Left ventricle myocardium inferior (tissue), 1 donor: ENCODE measurements around the gene APCDD1. TPM values are rescaled to one million over a fixed set of nuclear protein-coding genes. Genes with fewer than 3 reads are reported as not detected.

Experiments used
- DNase-seq: peaks from one replicate; pipeline ENCODE4 v3.0.0-alpha.2; 2020
- H3K27ac ChIP-seq: fragments of 200-600 bp; replicated peaks from 2 replicates; pipeline ENCODE4 v1.8.0; 2021
- H3K27me3 ChIP-seq: fragments of 200-600 bp; 2 replicates; pipeline ENCODE4 v1.8.0; 2021; ENCODE audit warnings: low read depth
- H3K36me3 ChIP-seq: fragments of 200-600 bp; 2 replicates; pipeline ENCODE4 v1.8.0; 2021
- H3K4me1 ChIP-seq: fragments of 200-600 bp; 2 replicates; pipeline ENCODE4 v1.8.0; 2021
- H3K4me3 ChIP-seq: fragments of 200-600 bp; 2 replicates; pipeline ENCODE4 v1.8.0; 2021; ENCODE audit warnings: mild to moderate bottlenecking, moderate library complexity
- H3K9me3 ChIP-seq: fragments of 200-600 bp; replicated peaks from 2 replicates; pipeline ENCODE4 v1.8.0; 2021
- CTCF ChIP-seq: fragments of 200-600 bp; IDR thresholded peaks from 2 replicates; pipeline ENCODE4 v1.8.0; 2021; ENCODE audit warnings: antibody characterized with exemption, mild to moderate bottlenecking, borderline replicate concordance
- intact Hi-C: fragments of 100-400 bp; cut with micrococcal nuclease; formaldehyde crosslinking; loops from one replicate; pipeline ENCODE4 v1.11.0; 2022
- long read RNA-seq: library from polyadenylated mRNA; unstranded; transcript quantifications from one replicate; pipeline ENCODE4 v2.0.0, GENCODE V29; 2021
- total RNA-seq: library from RNA; stranded (reverse); fragmentation: NEBNext Ultra II Directional; extraction: Animal tissue kit (Norgen Biotek cat#: 25700); gene quantifications from one replicate; pipeline ENCODE4 v1.2.1, GENCODE V29; 2021
- donor health status: DM: no; HTN: yes; CAD: no; lungs with severe emphysema.

APCDD1 gene
- total RNA-seq, result 38.0 TPM
- long read RNA-seq, transcript APCDD1-201 (5 exons, 3,809 nt), result major isoform, 68 of 90 reads
- long read RNA-seq, partial matches to known transcripts, result 15 of 90 reads
- long read RNA-seq, other reads (novel, unspliced or antisense), result 6 of 90 reads

- Histone ChIP-seq H3K9me3 (no peaks in the 10 kb centered on the region), H3K27me3 (peaks cover 10% of the 10 kb centered on the region), H3K27ac (peak within 1 kb of the TSS; percentile 90), H3K4me3 (peak within 1 kb of the TSS; percentile 76), H3K4me1 (peaks cover 49% of the 10 kb centered on the region), H3K36me3 (no peaks in the 10 kb centered on the region)
- intact Hi-C loops, result no loop called here
- peak; percentile 82 for DNase-seq
- TF ChIP-seq CTCF, result no peak
Measured at GRCh38 chr18:10453806-10454680, at the start of gene APCDD1. Gene APCDD1, plus strand, starts transcription at chr18:10454635. Its CDS starts 347 bp downstream, at chr18:10454982.

- peaks cover 18% of the 10 kb centered on the region for H3K4me1 ChIP-seq
- peaks cover 7% of the 10 kb centered on the region for H3K27me3 ChIP-seq
- intact Hi-C loops, result loop anchor here (10.0 kb wide), 1 partner anchor 50 kb away; no protein-coding TSS in a partner anchor
- no peak for TF ChIP-seq CTCF
- H3K9me3 ChIP-seq, result no peaks in the 10 kb centered on the region
- no peaks in the 10 kb centered on the region for H3K36me3 ChIP-seq
- H3K27ac ChIP-seq, result peak overlapping the region; percentile 71
- H3K4me3 ChIP-seq, result no peak overlapping the region
- DNase-seq, result no peak
Measured at GRCh38 chr18:10405014-10405493, 49.4 kb upstream of the APCDD1 start.

- no peak overlapping the region for H3K4me3 ChIP-seq
- H3K36me3 ChIP-seq, result no peaks in the 10 kb centered on the region
- TF ChIP-seq CTCF, result no peak
- peak overlapping the region; percentile 71 for H3K27ac ChIP-seq
- peaks cover 7% of the 10 kb centered on the region for H3K27me3 ChIP-seq
- intact Hi-C loops, result loop anchor here (10.0 kb wide), 1 partner anchor 51 kb away; no protein-coding TSS in a partner anchor
- DNase-seq, result no peak
- peaks cover 22% of the 10 kb centered on the region for H3K4me1 ChIP-seq
- no peaks in the 10 kb centered on the region for H3K9me3 ChIP-seq
Measured at GRCh38 chr18:10405816-10406663, 48.4 kb upstream of the APCDD1 start.

GRCh38 chr18:10408131-10408530 is 46.3 kb upstream of the APCDD1 start:
- no peak for DNase-seq
- Histone ChIP-seq H3K27ac (no peak overlapping the region), H3K4me1 (peaks cover 22% of the 10 kb centered on the region), H3K9me3 (no peaks in the 10 kb centered on the region), H3K27me3 (peaks cover 7% of the 10 kb centered on the region), H3K4me3 (no peak overlapping the region), H3K36me3 (no peaks in the 10 kb centered on the region)
- intact Hi-C loops, result loop anchor here (10.0 kb wide), 1 partner anchor 53 kb away; no protein-coding TSS in a partner anchor
- no peak for TF ChIP-seq CTCF

GRCh38 chr18:10409041-10409440 is 45.4 kb upstream of the APCDD1 start:
- Histone ChIP-seq H3K4me1 (peaks cover 19% of the 10 kb centered on the region), H3K4me3 (no peak overlapping the region), H3K36me3 (no peaks in the 10 kb centered on the region), H3K27ac (no peak overlapping the region), H3K9me3 (no peaks in the 10 kb centered on the region), H3K27me3 (peaks cover 1% of the 10 kb centered on the region)
- intact Hi-C loops, result loop anchor here (10.0 kb wide), 1 partner anchor 54 kb away; no protein-coding TSS in a partner anchor
- no peak for DNase-seq
- no peak for TF ChIP-seq CTCF
